GM10266 (cell line): ENCODE measurements around the gene KCMF1.

Experiments
- DNase-seq: peaks from one replicate; pipeline ENCODE4 v3.0.0; 2012; ENCODE audit errors: extremely low spot score
- TF ChIP-seq, protein P1 (sequence below): IDR thresholded peaks from 2 replicates; pipeline ENCODE4 v1.5.1; 2012; ENCODE audit warnings: mild to moderate bottlenecking, low read depth; ENCODE audit not compliant: control insufficient read depth, insufficient read depth; ENCODE audit errors: missing control alignments

The KCMF1 gene

DNA sequence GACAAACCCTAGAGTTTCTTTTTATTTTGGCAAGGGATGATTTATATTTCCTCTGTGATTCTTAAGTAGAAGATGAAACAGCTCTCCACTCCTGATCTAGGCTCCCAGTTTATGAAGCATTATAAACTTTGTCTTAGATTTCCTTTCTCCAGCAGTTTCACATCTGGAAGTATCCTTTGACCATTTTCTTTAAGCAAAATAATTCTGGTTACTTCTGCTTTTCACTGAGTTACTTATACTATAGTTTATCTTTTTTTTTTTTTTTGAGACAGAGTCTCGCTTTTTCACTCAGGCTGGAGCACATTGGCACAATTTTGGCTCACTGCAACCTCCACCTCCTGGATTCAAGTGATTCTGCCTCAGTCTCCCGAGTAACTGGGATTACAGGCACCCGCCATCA is 45.5 kb downstream of the KCMF1 start:
- no peak for DNase-seq
- TF ChIP-seq, protein P1, sequence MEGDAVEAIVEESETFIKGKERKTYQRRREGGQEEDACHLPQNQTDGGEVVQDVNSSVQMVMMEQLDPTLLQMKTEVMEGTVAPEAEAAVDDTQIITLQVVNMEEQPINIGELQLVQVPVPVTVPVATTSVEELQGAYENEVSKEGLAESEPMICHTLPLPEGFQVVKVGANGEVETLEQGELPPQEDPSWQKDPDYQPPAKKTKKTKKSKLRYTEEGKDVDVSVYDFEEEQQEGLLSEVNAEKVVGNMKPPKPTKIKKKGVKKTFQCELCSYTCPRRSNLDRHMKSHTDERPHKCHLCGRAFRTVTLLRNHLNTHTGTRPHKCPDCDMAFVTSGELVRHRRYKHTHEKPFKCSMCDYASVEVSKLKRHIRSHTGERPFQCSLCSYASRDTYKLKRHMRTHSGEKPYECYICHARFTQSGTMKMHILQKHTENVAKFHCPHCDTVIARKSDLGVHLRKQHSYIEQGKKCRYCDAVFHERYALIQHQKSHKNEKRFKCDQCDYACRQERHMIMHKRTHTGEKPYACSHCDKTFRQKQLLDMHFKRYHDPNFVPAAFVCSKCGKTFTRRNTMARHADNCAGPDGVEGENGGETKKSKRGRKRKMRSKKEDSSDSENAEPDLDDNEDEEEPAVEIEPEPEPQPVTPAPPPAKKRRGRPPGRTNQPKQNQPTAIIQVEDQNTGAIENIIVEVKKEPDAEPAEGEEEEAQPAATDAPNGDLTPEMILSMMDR, result no peak

DNA sequence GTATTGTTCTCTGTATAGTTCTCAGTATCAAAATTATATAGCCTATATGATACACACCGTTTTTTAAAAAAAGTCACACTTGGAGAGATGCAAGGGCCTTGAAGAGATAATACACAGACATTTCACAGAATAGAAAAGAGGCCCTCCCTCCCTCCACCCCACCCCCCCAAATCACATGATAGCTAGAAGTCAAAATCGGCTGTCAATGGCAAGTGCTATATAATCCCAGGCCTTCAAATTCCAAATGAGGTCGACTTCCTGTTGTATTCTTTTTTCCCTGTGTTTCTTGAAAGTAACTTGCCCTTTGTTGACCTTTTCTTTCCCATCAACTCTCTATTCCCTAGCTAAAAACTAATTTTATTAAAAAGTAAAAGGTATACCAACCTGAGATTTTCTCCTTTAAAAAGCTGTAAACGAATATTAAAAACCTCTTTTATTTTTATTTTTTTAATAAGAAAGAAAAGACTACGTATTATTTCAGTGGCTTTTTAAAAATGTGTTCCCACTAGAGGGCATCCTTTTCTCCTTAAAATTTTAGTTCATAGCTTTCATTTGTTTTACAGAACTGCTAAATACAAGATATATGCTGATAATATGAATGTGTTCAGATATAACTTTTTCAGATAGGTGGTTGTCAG is 46.6 kb downstream of the KCMF1 start:
- TF ChIP-seq, protein P1, result no peak
- no peak for DNase-seq

DNA sequence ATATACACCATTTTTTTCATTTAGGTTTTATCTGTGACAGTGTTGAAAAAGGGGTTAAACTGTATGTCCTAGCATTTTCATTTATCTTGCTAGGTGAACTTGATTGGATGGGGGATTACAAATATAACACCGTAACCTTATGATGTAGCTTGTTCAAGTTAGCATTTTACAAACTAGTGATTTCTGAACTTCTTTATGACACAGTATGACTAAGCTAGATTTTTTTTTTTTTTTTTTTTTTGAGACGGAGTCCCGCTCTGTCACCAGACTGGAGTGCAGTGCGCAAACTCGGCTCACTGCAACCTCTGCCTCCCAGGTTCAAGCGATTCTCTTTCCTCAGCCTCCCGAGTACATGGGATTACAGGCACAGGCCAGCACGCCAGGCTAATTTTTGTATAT is 47.1 kb downstream of the KCMF1 start:
- TF ChIP-seq, protein P1, result no peak
- no peak for DNase-seq

DNA sequence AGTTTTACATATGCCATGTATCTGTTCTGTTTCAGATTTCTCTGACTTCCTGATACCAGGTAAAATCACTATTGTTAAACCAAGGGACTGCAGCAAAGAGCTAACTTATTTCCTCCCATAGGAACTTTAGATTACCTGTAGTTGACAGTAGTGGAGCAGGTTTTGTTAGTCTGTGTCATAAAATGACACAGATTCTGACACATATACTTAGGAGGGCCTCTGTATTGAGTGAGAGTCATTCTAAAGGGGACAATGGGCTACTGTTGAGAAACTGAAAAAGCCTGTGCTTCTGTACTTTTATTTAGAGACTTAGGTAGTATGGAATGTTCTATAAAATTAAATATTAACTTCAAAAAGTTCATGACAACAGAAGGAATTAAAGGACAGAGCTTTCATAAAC is 48.2 kb downstream of the KCMF1 start:
- TF ChIP-seq, protein P1, result no peak

DNA sequence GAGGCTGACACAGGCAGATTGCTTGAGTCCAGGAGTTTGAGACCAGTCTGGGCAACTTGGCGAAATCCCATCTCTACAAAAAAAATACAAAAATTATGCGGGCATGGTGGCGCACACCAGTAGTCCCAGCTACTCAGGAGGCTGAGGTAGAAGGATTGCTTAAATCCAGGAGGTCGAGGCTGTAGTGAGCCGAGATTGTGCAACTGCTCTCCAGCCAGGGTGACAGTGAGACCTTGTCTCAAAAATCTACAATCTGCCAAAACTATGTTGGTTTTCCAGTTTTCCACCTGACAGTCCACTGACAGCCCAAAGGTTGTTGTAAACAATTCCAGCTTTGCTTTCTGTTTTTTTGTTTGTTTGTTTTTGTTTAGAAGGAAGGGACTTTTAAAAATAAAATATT is 51.3 kb downstream of the KCMF1 start:
- TF ChIP-seq, protein P1, result no peak
- no peak for DNase-seq

More for the DNA sequence above, 48.2 kb downstream of the KCMF1 start:
- DNase-seq, result no peak

DNA sequence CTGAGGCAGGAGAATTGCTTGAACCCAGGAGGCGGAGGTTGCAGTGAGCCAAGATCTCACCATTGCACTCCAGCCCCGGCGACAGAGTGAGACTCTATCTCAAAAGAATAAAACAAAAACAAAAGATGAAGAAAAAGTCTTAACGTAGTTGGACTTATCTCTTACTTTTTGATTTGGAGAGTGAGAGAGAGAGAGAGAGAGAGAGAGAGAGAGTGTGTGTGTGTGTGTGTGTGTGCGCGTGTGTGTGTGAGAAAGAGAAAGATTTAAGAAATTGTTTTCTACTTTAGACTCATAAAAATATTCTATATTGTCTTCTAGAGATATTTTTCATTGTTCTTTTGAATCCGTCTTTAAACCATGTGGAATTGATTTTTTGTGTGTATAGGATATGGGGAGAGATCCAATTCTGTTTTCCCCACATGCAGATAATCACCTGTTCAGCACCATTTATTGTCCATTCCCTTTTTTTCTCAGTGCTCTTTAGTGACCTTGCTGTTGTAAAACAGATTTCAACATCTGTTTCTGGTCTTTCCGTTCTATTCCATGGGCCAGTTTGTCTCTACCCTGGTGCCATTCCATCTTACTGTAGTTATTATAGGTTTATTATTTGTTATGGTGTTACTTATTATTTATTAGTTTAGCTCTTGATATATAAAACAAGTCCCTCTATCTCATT is 53.5 kb downstream of the KCMF1 start:
- no peak for DNase-seq
- TF ChIP-seq, protein P1, result no peak

DNA sequence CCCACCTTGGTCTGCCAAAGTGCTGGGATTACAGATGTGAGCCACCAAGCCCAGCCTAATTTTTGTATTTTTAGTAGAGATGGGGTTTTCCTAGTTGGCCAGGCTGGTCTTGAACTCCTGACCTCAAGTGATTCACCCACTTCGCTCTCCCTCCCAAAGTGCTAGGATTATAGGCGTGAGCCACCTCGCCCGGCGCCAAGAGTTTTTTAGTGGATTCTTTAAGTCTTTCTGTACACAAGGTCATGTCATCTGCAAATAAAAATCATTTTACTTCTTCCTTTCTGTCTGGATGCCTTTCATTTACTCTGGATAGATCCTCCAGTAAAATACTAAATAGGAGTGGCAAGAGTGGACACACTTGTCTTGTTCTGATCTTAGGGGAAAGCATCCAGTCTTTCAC is 61.7 kb downstream of the KCMF1 start:
- TF ChIP-seq, protein P1, result no peak
- DNase-seq, result no peak
